Hematopoietic multipotent progenitor cell treated with erythropoietin and hydrocortisone succinate and interleukin-3 and kit ligand, for 8 days (in vitro differentiated cells): ENCODE data around the gene PLAAT3.
A peak's percentile ranks its signal among the peaks of the same experiment; 100 is the strongest.
"Not testable (repeated sequence)": the region's sequence is repeated elsewhere in the genome, so short reads cannot be mapped to it uniquely, and the experiment has no call there.

ENCODE experiments used
- DNase-seq: peaks from one replicate; pipeline ENCODE4 v3.0.0-alpha.2; 2015

PLAAT3 gene

GRCh38 chr11:63608353-63609345, 5.6 kb downstream of the PLAAT3 start:
- DNase-seq = no peak

- DNase-seq = no peak
Measured at GRCh38 chr11:63603180-63603518, 11.1 kb downstream of the PLAAT3 start.

GRCh38 chr11:63602290-63603179, 11.7 kb downstream of the PLAAT3 start:
- not testable (repeated sequence) for DNase-seq

DNA sequence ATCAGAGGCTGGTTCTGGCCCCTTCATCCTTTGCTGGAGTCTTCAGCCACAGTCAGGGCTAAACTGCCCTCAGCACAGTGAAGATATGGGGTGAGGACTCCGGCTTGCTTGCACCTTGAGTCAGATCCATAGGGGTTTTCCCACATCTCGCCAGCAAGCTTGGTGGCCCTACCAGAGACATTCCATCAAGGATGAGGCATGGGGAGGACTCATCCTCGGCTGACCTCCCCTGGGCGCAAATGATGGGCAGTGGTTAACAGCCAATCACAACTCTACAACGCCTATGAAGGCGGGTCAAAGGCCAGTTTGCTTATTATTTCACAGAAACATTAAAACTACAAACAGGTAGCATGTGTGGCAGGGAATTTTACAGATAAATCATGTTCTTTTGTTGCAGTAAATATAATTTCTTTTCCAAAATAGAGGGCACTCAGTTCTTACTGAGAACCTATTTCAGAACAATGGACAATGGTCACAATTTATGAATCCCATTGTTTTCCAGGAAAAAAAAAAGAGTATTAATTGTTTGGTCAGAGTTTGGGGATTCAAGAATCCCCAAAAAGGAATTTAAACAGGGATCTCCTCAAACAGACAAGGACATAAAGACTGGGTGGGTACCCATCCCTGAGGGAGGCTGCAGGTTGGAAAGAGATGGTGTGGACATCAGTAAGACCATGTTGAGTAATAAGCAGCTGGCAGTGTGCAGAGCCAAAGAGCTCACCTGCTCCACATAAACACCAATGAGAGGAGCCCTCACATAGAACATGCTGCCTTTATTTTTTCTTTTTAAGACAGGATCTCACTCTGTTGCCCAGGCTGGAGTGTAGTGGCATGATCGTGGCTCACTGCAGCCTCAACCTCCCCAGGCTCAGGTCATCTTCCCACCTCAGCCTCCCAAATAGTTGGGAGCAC, 14.8 kb downstream of the PLAAT3 start:
- DNase-seq = no peak

- no peak for DNase-seq
Measured at GRCh38 chr11:63598556-63598955, 15.7 kb downstream of the PLAAT3 start.

GRCh38 chr11:63595296-63595695, 18.9 kb downstream of the PLAAT3 start:
- DNase-seq = no peak

DNA sequence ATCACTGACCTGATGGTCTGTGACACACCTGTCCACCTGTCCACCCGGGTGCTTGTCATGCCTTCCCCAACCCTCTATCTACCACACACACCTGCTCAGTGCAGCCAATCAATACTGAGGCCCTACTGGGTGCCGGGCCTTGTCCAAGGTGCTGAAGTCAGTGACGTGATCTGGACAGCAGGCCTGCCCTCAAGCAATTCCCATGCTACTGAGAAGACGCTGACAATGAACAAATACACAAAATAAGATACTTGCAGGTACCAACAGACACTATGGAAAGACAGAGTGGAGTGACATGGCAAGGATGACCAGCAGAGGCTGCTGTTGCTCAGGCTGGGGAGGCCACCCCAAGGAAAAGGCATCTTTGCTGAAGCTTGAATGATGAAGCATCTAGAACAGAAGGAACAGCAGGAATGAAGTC, 21.2 kb downstream of the PLAAT3 start:
- peak; percentile 25 for DNase-seq

DNA sequence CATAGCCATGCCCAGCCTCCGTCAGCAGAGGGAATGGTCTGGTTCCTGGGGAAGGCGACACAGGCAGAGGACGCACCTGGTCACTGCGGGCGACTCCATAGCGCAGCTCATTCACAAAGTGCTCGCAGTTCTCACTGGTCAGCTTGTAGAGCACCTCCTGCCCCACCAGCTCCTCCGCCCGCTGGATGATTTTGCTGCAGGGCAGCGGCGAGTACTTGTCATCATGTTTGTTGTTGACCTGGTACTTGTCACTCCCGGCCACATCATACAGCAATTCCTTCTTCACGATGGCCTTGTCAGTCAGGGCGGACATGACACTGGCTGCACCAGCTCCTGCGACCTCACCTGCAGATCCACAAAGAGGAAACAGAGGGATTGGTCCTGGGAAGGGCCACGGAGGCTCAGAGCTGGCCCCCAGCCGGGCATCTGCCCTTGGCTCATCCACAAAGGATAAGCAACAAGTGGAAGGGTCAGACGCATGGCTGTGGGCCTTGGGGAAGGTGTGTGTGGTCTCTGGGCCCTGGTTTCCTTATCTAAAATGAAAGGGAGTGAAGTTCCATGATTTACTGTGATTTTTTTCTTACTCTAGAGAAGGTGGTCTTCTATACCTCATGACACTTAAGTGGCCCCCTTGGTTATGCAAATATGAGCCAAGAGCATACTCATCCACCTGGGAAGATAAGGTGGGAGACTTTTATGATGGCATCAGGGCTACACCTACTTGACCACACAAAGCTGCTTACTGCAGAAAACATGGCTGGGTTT, 24.0 kb downstream of the PLAAT3 start:
- no peak for DNase-seq

DNA sequence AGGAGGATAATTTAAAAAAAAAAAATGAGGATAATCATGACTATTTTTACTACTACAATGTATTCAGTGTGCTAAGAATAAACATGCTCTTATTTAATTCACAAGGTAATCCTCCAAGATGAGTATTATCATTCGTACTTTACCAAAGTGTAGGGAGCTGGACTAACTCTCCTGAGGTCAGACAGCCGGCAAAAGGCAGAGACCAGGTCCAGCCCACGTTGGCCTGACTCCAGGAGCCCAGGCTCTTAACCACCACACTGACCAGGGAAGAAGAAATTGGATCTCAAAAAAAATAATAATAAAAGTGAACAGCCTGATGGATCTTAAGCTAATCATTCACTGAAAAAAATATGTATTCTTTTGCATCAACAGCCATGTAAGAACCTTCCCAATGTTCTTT, 25.2 kb downstream of the PLAAT3 start:
- no peak for DNase-seq

DNA sequence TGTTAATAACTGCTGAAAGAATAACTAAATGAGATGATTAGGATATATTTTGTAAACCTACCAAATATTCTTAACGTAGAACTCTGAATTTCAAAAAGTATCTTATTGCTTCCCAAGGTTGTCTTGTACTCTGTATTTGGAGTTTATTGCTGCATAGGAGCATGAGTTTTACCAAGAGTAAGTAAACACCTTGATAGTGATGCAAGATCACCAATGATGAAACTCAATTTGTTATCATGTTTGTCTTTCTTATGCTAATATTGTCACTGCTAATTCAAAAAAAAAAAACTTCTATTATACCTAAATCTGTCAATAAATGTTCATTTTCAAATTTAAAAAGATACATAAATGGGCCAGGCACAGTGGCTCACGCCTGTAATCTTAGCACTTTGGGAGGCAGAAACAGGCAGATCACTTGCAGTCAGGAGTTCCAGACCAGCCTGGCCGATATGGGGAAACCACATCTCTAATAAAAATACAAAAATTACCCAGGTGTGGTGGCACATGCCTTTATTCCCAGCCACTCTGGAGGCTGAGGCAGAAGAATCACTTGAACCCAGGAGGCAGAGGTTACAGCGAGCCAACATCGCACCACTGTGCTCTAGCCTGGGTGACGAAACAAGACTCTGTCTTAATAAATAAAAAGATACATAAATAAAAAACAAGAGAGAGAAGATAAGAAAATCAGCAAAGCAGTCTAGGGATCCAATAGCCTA, 27.6 kb downstream of the PLAAT3 start:
- no peak for DNase-seq

- DNase-seq = no peak
Measured at GRCh38 chr11:63583357-63583677, 30.9 kb downstream of the PLAAT3 start.

- not testable (repeated sequence) for DNase-seq
Measured at GRCh38 chr11:63581224-63581623, 33.0 kb downstream of the PLAAT3 start.

GRCh38 chr11:63578882-63579281, 35.4 kb downstream of the PLAAT3 start:
- DNase-seq = not testable (repeated sequence)

DNA sequence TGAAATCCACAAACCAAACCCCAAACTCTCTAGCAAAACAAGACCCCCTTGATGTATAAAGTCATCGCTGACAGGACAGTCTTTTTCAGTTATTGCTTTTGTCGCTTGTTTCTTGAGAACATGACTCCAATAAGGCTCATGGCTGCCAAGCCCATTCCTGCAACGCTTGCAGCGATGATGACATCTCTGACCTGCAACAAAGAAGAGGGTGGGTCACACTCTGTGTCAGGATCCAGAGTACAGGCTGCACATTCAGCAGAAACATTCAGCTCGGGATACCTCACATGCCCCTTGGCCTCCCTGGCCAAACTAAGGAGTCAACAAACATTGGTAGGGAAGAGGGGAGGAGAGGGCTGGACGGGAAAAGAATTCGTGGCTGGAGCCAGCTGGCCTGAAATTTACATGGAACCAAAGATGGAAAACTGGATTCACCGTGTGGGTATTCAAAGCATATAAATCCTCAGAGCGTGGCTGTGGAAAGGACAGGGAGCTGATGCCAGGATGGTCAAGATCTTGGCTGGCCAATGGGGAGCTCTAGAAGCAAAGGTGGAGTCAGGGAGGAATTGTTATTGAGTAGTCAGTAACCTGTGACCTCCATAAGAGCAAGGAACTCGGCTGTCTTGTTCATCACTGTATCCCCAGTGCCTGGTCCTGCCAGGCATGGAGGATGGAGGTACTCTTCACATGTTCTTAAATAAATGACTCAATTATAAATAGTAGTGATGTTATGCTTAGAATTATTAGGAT, 39.2 kb downstream of the PLAAT3 start:
- DNase-seq = no peak

DNA sequence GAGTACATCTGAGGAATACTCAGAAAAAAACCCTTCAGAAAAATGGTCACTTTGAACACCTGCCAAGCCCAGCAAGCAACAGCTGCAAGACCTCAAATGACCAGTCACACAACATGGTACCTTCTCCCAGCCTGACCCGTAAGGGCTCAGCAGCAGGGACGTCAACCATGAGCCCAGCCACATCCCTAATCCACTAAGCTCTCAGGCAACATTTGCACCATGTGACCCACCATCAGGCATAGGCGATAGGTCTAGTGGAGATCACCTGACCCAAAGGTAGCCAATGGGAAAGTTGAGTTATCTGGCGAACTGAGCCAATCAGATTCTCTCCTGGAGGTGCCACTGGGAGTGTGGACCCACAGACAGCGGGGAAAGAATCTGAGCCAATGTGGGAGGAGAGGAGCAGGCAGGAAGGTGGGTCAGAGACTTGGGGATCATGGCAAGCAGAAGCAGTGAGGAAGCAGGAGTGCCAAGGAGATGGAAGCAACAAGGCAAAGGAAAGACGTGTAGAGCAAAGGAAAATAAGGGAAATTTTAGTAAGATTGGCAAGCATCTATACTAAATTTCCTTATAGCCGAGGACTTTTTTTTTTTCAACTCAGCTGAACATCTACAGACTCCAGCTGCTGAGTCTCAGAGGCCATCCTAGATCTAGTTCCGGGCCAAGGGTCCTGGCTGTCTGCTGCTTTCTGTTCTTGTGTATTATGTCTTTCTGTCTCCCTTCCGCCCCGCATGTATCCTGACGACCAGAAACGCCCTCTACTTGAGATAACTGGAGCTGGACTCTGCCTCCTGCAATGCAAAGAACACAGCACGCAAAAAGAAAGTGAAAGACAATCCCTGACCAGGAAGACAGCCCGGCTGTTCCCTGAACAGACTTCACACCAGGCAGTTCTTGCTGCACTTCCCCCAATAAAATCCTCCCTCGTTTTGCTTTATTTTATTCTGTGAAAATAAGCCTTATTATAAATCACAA, 40.1 kb downstream of the PLAAT3 start:
- DNase-seq = peak; percentile 92

GRCh38 chr11:63572026-63572688, 42.1 kb downstream of the PLAAT3 start:
- DNase-seq = no peak

DNA sequence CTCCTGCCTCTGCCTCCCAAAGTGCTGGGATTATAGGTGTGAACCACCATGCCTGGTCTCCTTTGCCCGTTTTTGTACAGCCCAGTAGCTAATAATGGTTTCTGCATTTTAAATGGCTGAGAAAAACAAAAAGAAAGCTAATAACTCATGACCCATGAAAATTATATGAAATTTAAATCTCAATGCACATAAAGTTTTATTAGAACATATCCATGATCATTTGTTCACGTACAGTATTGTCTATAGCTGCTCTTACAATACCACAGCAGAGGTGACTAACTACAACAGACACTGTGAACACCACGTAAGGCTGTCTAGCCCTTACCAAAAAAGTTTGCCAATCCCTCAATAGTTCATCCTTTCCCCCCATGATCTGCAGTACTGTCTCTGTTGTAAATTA, 44.7 kb downstream of the PLAAT3 start:
- DNase-seq = no peak

DNA sequence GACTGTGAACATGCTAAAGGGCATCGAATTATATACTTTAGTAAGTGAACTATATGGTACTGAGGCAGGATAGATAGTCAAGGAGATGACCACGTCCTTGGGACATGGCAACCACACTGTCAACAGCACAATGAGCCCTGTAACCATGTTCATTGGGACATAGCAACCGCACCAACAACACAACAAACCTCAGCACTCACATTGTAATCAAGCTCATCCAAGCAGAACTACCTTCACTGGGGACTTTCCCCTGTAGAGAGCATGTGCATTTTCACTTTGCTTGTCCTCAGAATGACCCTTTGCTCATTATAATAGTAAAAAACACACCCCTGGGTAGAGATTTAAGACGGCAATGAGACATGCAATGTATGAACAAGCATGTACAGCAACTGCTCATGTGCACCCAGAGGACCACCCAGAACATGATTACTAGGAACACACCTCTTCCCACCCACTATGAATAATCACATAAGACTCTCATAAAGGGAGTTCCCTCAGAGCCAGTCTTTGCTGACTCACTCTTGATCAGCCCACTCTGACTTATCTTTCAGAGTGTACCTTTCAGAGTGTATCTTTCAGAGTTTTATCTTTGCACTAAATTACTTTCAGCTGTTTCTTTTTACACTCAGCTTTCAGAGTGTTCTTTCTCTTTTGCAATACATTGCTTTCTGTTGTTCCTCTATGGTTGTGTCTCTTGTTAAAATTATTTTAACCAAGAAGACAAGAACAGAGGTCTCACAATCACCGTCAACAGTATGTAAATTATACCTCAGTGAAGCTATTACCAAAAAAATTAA, 47.0 kb downstream of the PLAAT3 start:
- peak; percentile 94 for DNase-seq
